OCI-LY7 (cell line): ENCODE results near the gene TJP1. TPM values are rescaled to one million over a fixed set of nuclear protein-coding genes. Genes with fewer than 3 reads are reported as not detected.

Experiments
- BruUV-seq: library from RNA; stranded (reverse); fragments of 400-500 nt; replicated peaks from 2 replicates; lab custom pipeline; 2021; lab: Mats Ljungman, UMichigan
- CTCF ChIA-PET: fragments of 300-600 bp; sonication (Branson Sonifier 250); formaldehyde crosslinking; loops from one replicate; lab custom pipeline; 2022; ENCODE audit warnings: antibody characterized with exemption; ENCODE audit not compliant: unreplicated experiment; lab: Charles Lee
- POLR2A ChIA-PET: fragments of 300-600 bp; sonication (Branson Sonifier 250); formaldehyde crosslinking; loops from one replicate; lab custom pipeline; 2022; ENCODE audit warnings: antibody characterized with exemption; lab: Charles Lee
- DNase-seq: peaks from one replicate; pipeline ENCODE4 v3.0.0-alpha.2; 2015; ENCODE audit warnings: low spot score
- H2AFZ ChIP-seq: fragments of 200-600 bp; sonication (generic), shearing (Covaris generic); 2 replicates; pipeline ENCODE4 v1.6.1; 2014; ENCODE audit warnings: mild to moderate bottlenecking, antibody characterized with exemption, low read length, moderate library complexity
- H3K27ac ChIP-seq: fragments of 200-600 bp; sonication (generic); 2 replicates; pipeline ENCODE4 v1.5.1; 2014; ENCODE audit warnings: mixed run types, low read depth, mild to moderate bottlenecking, moderate library complexity, low read length, inconsistent platforms; ENCODE audit not compliant: poor library complexity, severe bottlenecking
- H3K36me3 ChIP-seq: fragments of 200-600 bp; sonication (generic); 2 replicates; pipeline ENCODE4 v1.6.1; 2014; ENCODE audit warnings: mild to moderate bottlenecking, antibody characterized with exemption, low read length, moderate library complexity, mixed read lengths; ENCODE audit not compliant: insufficient read depth
- H3K4me1 ChIP-seq: fragments of 200-600 bp; sonication (generic); 2 replicates; pipeline ENCODE4 v1.5.1; 2014; ENCODE audit warnings: mild to moderate bottlenecking, low read length; ENCODE audit not compliant: insufficient read depth, poor library complexity, severe bottlenecking
- H3K4me2 ChIP-seq: fragments of 200-600 bp; sonication (generic); 2 replicates; pipeline ENCODE4 v1.6.1; 2014; ENCODE audit warnings: mild to moderate bottlenecking, low read length
- H3K4me3 ChIP-seq: fragments of 200-600 bp; sonication (generic); 2 replicates; pipeline ENCODE4 v1.5.1; 2014; ENCODE audit warnings: mild to moderate bottlenecking, low read depth, low read length; ENCODE audit not compliant: poor library complexity, severe bottlenecking
- H3K79me2 ChIP-seq: fragments of 200-600 bp; sonication (generic); 2 replicates; pipeline ENCODE4 v1.6.1; 2016; ENCODE audit warnings: low read depth, mild to moderate bottlenecking, low read length, moderate library complexity, mixed read lengths; ENCODE audit not compliant: insufficient read depth
- H3K9me2 ChIP-seq: fragments of 200-600 bp; sonication (generic); 2 replicates; pipeline ENCODE4 v1.6.1; 2016; ENCODE audit warnings: mild to moderate bottlenecking, low read length, mixed read lengths; ENCODE audit not compliant: insufficient read depth
- H3K9me3 ChIP-seq: fragments of 200-600 bp; sonication (generic); 2 replicates; pipeline ENCODE4 v1.6.1; 2014; ENCODE audit warnings: mild to moderate bottlenecking, mixed run types, low read length, mixed read lengths
- H4K20me1 ChIP-seq: fragments of 200-600 bp; sonication (generic); 2 replicates; pipeline ENCODE4 v1.6.1; 2014; ENCODE audit warnings: mild to moderate bottlenecking, antibody characterized with exemption, low read length, moderate library complexity, mixed read lengths; ENCODE audit not compliant: insufficient read depth
- EZH2phosphoT487 ChIP-seq: fragments of 200-600 bp; sonication (generic); IDR thresholded peaks from 2 replicates; pipeline ENCODE4 v1.6.1; 2018; ENCODE audit warnings: low read depth, borderline replicate concordance, mild to moderate bottlenecking, mixed run types, antibody characterized with exemption, low read length, moderate library complexity, mixed read lengths
- intact Hi-C: fragments of 100-400 bp; cut with micrococcal nuclease; formaldehyde crosslinking; loops from one replicate; pipeline ENCODE4 v1.10.0; 2022; ENCODE audit not compliant: unreplicated experiment
- total RNA-seq, 2 experiments: library from RNA; depleted of rRNA in 1 of 2; stranded (reverse); fragments of >200 nt in 1 of 2; shearing (Covaris generic) in 1 of 2; gene quantifications; 2 replicates each; pipeline ENCODE4 v1.2.3, GENCODE V29; 2014 to 2022
- TF ChIP-seq, protein P1 (sequence below): fragments of 200-600 bp; sonication (generic); conservative IDR thresholded peaks from 2 replicates; pipeline ENCODE4 v1.5.1; 2014; ENCODE audit warnings: mild to moderate bottlenecking, antibody characterized with exemption, low read length, moderate library complexity, mixed read lengths

Gene TJP1
- total RNA-seq, 2 experiments from 2014 or later = 0.19 to 0.32 TPM

DNA sequence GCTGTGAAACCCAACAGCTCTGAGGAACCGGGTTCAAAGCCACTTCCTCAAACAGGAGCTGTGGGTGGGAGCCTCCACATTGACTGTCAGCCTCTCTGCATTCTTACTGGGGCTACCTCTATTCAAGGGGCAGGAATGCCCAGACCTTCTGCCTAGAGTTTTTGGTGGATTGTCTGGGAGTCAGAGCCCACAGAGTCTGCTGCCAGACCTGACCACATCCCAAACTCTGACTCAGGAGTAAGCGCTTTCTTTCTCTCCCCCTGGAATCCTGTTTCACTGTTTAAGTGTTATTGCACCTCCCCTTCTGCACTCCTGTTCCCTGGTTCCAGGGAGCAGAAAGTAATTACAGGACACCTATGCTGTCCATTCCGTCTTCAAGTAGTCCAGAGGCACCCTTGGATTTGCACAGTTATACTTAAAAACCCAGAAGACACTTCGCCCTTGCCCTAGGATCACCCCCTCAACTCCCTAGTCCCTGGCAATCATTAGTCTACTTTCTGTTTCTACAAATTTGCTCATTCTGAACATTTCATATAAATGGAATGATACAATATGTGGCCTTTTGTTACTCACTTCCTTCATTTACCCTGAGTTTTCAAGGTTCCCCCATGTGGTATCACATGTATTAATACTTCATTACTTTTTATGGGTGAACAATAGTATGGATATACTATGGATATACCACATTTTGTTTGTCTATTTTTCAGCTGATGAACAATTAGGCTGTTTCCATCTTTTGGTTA is 37.9 kb upstream of the TJP1 start:
- H3K79me2 ChIP-seq = no peaks in the 10 kb centered on the region
- H3K36me3 ChIP-seq = no peaks in the 10 kb centered on the region
- no peaks in the 10 kb centered on the region for H4K20me1 ChIP-seq
- no peak overlapping the region for H3K27ac ChIP-seq
- no peak for DNase-seq
- H3K9me2 ChIP-seq = no peaks in the 10 kb centered on the region
- BruUV-seq = no TSS peak
- H3K4me2 ChIP-seq = no peak overlapping the region
- no peak for TF ChIP-seq EZH2phosphoT487
- TF ChIP-seq, protein P1, sequence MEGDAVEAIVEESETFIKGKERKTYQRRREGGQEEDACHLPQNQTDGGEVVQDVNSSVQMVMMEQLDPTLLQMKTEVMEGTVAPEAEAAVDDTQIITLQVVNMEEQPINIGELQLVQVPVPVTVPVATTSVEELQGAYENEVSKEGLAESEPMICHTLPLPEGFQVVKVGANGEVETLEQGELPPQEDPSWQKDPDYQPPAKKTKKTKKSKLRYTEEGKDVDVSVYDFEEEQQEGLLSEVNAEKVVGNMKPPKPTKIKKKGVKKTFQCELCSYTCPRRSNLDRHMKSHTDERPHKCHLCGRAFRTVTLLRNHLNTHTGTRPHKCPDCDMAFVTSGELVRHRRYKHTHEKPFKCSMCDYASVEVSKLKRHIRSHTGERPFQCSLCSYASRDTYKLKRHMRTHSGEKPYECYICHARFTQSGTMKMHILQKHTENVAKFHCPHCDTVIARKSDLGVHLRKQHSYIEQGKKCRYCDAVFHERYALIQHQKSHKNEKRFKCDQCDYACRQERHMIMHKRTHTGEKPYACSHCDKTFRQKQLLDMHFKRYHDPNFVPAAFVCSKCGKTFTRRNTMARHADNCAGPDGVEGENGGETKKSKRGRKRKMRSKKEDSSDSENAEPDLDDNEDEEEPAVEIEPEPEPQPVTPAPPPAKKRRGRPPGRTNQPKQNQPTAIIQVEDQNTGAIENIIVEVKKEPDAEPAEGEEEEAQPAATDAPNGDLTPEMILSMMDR = no peak
- CTCF ChIA-PET = no interaction called here
- intact Hi-C loops = no loop called here
- H2AFZ ChIP-seq = no peak overlapping the region
- no peaks in the 10 kb centered on the region for H3K9me3 ChIP-seq
- POLR2A ChIA-PET = no interaction called here
- H3K4me1 ChIP-seq = no peaks in the 10 kb centered on the region
- H3K4me3 ChIP-seq = no peak overlapping the region

DNA sequence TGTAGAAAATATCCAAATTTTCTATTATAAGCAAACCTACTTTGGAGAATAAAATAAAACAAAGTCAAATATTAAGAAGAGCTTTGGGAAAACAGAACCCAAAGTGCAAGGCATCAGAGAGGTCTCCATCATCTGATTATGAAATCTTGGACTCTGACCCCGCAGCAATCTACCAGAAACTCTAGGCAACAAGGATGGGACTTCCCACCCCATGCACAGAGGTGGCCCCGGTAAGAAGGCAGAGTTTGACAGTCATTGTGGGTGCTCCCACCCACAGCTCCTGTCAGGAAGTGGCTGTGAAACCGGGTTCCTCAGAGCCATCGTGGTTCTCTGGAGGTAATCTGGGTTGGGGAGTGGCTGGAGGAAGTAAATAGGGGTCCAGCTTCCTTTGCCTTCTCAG is 37.0 kb upstream of the TJP1 start:
- no peak overlapping the region for H3K4me3 ChIP-seq
- POLR2A ChIA-PET = no interaction called here
- H3K9me3 ChIP-seq = no peaks in the 10 kb centered on the region
- intact Hi-C loops = no loop called here
- no peak for TF ChIP-seq EZH2phosphoT487
- TF ChIP-seq, protein P1 = no peak
- DNase-seq = no peak
- no peaks in the 10 kb centered on the region for H3K79me2 ChIP-seq
- no TSS peak for BruUV-seq
- H3K4me1 ChIP-seq = no peaks in the 10 kb centered on the region
- no peaks in the 10 kb centered on the region for H4K20me1 ChIP-seq
- H3K36me3 ChIP-seq = no peaks in the 10 kb centered on the region
- H3K4me2 ChIP-seq = no peak overlapping the region
- H2AFZ ChIP-seq = no peak overlapping the region
- CTCF ChIA-PET = no interaction called here
- no peak overlapping the region for H3K27ac ChIP-seq
- no peaks in the 10 kb centered on the region for H3K9me2 ChIP-seq

DNA sequence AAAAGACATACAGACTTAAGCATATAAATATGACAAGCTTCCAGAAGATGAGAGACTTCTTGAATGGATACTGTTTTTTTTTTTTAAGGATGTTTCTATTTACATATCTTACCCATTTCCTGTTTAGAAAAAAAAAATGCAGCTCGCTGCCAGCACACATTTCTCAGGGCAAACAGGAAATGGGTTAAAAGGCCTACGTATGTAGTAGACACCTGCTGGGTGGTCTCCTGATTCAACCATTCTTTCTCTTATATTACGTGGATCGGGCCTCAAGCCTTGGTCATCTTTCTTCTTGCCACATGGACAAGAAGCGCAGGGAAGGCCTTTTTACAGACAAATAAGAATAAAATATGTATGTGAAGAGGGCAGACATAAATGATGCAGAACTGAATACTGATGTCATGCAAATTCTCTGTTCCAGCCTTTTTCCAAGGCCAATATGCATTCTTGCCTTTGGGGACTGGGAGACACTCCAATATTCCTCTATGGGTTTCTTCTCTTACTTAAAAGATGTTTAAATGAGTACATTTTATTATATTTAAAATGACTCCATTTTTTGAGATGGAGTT is 35.0 kb upstream of the TJP1 start:
- Histone ChIP-seq H3K4me1 (no peaks in the 10 kb centered on the region), H3K9me2 (no peaks in the 10 kb centered on the region), H4K20me1 (no peaks in the 10 kb centered on the region), H3K27ac (no peak overlapping the region), H3K4me2 (no peak overlapping the region), H3K79me2 (no peaks in the 10 kb centered on the region), H3K36me3 (no peaks in the 10 kb centered on the region), H3K4me3 (no peak overlapping the region), H2AFZ (no peak overlapping the region), H3K9me3 (no peaks in the 10 kb centered on the region)
- ChIA-PET POLR2A (no interaction called here), CTCF (no interaction called here)
- TF ChIP-seq EZH2phosphoT487 = no peak
- BruUV-seq = no TSS peak
- intact Hi-C loops = no loop called here
- DNase-seq = no peak
